Stimulated activated CD4-positive, alpha-beta T cell treated with anti-CD3 and anti-CD28 coated beads, Interleukin-1b, Interleukin-23, amount 100 ng/mL, for 4 hours (primary cell): ENCODE measurements around the gene C10orf95.

Experiments
- DNase-seq, 2 donors: peaks; one replicate each; pipeline ENCODE4 v3.0.0-alpha.2; 2020; ENCODE audit warnings: low read depth in 2 of 2

The C10orf95 gene

GRCh38 chr10:102401735-102402511, 49.4 kb downstream of the C10orf95 start:
- no peak for DNase-seq

GRCh38 chr10:102401342-102401654, 50.0 kb downstream of the C10orf95 start:
- DNase-seq: no peak

- DNase-seq: no peak
Observed at GRCh38 chr10:102400598-102401341, 50.6 kb downstream of the C10orf95 start.

GRCh38 chr10:102400076-102400475, 51.3 kb downstream of the C10orf95 start:
- DNase-seq: no peak
